ENCODE measurements around the gene DHODH. TPM values are rescaled to one million over a fixed set of nuclear protein-coding genes. Genes with fewer than 3 reads are reported as not detected.

DHODH gene
- total and polyA plus RNA-seq, 2 of the 13 experiments (the other 11 are each of a cell fraction or from before 2014, with no cell fraction given): 10.7 to 16.4 TPM

GRCh38 chr16:72049110-72049509 is 40.6 kb downstream of the DHODH start:
- Histone ChIP-seq H2AFZ (ENCODE audit: low read length) (no peak overlapping the region), H3K4me2 (ENCODE audit: low read depth, low read length) (no peak overlapping the region), H3K4me3 (replicated peaks in 1 of 3; ENCODE audit: insufficient read depth in 1 of 3, low read depth in 2 of 3, low read length in 3 of 3) (no peak overlapping the region), H3K36me3 (replicated peaks in 1 of 2; ENCODE audit: control insufficient read depth in 1 of 2, insufficient read depth in 2 of 2, low read length in 2 of 2) (no peaks in the 10 kb centered on the region), H3K27me3 (ENCODE audit: control insufficient read depth in 1 of 2, insufficient read depth in 2 of 2, low read length in 2 of 2) (no peaks in the 10 kb centered on the region), H3K9ac (ENCODE audit: insufficient read depth, low read depth, low read length) (no peak overlapping the region), H3K4me1 (ENCODE audit: insufficient read depth, low read length) (peaks cover 60% of the 10 kb centered on the region), H3K9me3 (ENCODE audit: low read length) (peaks cover 7% of the 10 kb centered on the region; the same call in 1 of the 2 replicates), H4K20me1 (ENCODE audit: insufficient read depth, low read length) (no peaks in the 10 kb centered on the region), H3K79me2 (ENCODE audit: insufficient read depth, low read length) (no peaks in the 10 kb centered on the region), H3K27ac (ENCODE audit: extremely low read length, insufficient read depth, low read length) (no peak overlapping the region)
- FAIRE-seq (no peak), ATAC-seq (no peak), DNase-seq (ENCODE audit: low spot score) (no peak)
- intact Hi-C loops (cut with micrococcal nuclease; ENCODE audit: unreplicated experiment): no loop called here
- ChIA-PET POLR2A (no interaction called here), CTCF (ENCODE audit: low intra/inter-chr PET ratio, low total read pairs) (no interaction called here)
- TF ChIP-seq ZNF562 (CRISPR knock-in tag; IDR thresholded peaks at IDR 0.05; ENCODE audit: borderline replicate concordance) (peak; percentile 70; the same call in 1 of the 2 replicates), CSRNP1 (CRISPR knock-in tag; IDR thresholded peaks at IDR 0.05) (no peak)
- in situ Hi-C loops (cut with HindIII; ENCODE audit: extremely low pct_ligation_motif_present, low pct_unique_long_range_greater_than_20kb): no loop called here
- BruUV-seq (replicated peaks): no TSS peak

DNA sequence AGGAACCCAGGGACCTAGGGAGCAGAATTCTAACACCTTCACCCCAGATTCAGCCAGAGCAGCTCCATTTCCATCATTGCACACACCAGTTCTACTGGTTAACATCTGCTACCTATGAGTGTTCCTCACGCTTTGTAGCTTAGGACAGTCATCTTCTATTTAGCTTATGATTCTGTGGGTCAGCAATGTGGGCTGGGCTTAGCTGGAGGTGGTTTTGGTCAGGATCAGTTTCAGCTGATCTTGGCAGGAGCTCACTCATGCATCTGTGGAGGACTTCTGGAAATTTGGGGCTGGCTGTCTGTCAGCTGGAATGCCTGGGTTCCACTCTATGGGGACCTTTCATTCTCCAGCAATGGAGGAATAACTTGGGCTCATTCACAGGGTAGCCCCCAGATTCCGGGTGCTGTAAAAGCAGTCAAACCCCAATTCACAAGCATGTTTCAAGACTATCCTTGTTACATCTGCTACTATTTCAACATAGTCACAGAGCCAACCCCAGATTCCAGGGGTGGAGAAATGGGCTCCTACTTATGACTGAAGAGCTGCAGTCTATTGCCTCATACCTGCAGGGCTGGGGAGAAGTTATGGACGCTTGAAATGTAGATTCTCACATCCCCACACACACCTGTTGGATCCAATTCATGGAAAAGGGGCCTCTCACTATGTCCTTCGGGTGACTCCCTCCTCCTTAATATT is 42.4 kb downstream of the DHODH start:
- H3K9ac ChIP-seq (ENCODE audit: insufficient read depth, low read depth, low read length): no peak overlapping the region
- no peak for ATAC-seq
- ChIA-PET CTCF (ENCODE audit: low intra/inter-chr PET ratio, low total read pairs) (no interaction called here), POLR2A (interaction anchor here (1.1 to 1.5 kb wide), 4 partner anchors 11 to 42 kb away, joined by 4 to 7 read pairs (median 5); partner anchors contain the start of genes DHX38, HPR and TXNL4B)
- no peak overlapping the region for H3K4me2 ChIP-seq (ENCODE audit: low read depth, low read length)
- H3K27me3 ChIP-seq (ENCODE audit: control insufficient read depth in 1 of 2, insufficient read depth in 2 of 2, low read length in 2 of 2): no peaks in the 10 kb centered on the region
- H3K4me1 ChIP-seq (ENCODE audit: insufficient read depth, low read length): peaks cover 61% of the 10 kb centered on the region
- intact Hi-C loops (cut with micrococcal nuclease; ENCODE audit: unreplicated experiment): no loop called here
- H3K9me3 ChIP-seq (ENCODE audit: low read length): peaks cover 7% of the 10 kb centered on the region; the same call in 1 of the 2 replicates
- 82% methylated on average over 4 of the region's 4 CpGs for WGBS (ENCODE audit: low lambda C conversion rate)
- in situ Hi-C loops (cut with HindIII; ENCODE audit: extremely low pct_ligation_motif_present, low pct_unique_long_range_greater_than_20kb): no loop called here
- no peak overlapping the region for H3K4me3 ChIP-seq (replicated peaks in 1 of 3; ENCODE audit: insufficient read depth in 1 of 3, low read depth in 2 of 3, low read length in 3 of 3)
- no peak overlapping the region for H2AFZ ChIP-seq (ENCODE audit: low read length)
- no peak for DNase-seq (ENCODE audit: low spot score)
- H4K20me1 ChIP-seq (ENCODE audit: insufficient read depth, low read length): no peaks in the 10 kb centered on the region
- FAIRE-seq: no peak
- BruUV-seq (replicated peaks): no TSS peak
- H3K27ac ChIP-seq (ENCODE audit: extremely low read length, insufficient read depth, low read length): no peak overlapping the region
- peaks cover 3% of the 10 kb centered on the region for H3K79me2 ChIP-seq (ENCODE audit: insufficient read depth, low read length)
- peaks cover 0 to under 1% of the 10 kb centered on the region in 2 experiments; a peak in 1 of 5 replicates for H3K36me3 ChIP-seq (replicated peaks in 1 of 2; ENCODE audit: control insufficient read depth in 1 of 2, insufficient read depth in 2 of 2, low read length in 2 of 2)
- TF ChIP-seq, protein P1, sequence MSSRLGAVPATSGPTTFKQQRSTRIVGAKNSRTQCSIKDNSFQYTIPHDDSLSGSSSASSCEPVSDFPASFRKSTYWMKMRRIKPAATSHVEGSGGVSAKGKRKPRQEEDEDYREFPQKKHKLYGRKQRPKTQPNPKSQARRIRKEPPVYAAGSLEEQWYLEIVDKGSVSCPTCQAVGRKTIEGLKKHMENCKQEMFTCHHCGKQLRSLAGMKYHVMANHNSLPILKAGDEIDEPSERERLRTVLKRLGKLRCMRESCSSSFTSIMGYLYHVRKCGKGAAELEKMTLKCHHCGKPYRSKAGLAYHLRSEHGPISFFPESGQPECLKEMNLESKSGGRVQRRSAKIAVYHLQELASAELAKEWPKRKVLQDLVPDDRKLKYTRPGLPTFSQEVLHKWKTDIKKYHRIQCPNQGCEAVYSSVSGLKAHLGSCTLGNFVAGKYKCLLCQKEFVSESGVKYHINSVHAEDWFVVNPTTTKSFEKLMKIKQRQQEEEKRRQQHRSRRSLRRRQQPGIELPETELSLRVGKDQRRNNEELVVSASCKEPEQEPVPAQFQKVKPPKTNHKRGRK (CRISPR knock-in tag; IDR thresholded peaks at IDR 0.05): no peak
- TF ChIP-seq ZFYVE20 (CRISPR knock-in tag; IDR thresholded peaks at IDR 0.05; ENCODE audit: borderline replicate concordance, low read depth): no peak
- TF ChIP-seq PCBP1 (IDR thresholded peaks at IDR 0.05; ENCODE audit: borderline replicate concordance, low read depth, low read length): no peak
- TF ChIP-seq SSRP1 (CRISPR knock-in tag; IDR thresholded peaks at IDR 0.05): no peak
- peak; percentile 54 for TF ChIP-seq CEBPG (CRISPR knock-in tag; IDR thresholded peaks at IDR 0.05)
- TF ChIP-seq MYPOP (CRISPR knock-in tag; IDR thresholded peaks at IDR 0.05): no peak
- TF ChIP-seq JUND (CRISPR knock-in tag; IDR thresholded peaks at IDR 0.05): no peak
- TF ChIP-seq, protein P2, sequence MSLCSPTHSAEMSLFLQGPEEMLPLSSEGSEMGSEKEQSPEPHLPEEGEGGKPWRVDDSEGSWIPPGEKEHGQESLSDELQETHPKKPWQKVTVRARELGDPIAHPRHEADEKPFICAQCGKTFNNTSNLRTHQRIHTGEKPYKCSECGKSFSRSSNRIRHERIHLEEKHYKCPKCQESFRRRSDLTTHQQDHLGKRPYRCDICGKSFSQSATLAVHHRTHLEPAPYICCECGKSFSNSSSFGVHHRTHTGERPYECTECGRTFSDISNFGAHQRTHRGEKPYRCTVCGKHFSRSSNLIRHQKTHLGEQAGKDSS (CRISPR knock-in tag; IDR thresholded peaks at IDR 0.05; ENCODE audit: borderline replicate concordance, low read depth): no peak
- no peak for TF ChIP-seq SNAPC5 (CRISPR knock-in tag; IDR thresholded peaks at IDR 0.05; ENCODE audit: borderline replicate concordance)
- no peak for TF ChIP-seq ZNF205 (CRISPR knock-in tag; IDR thresholded peaks at IDR 0.05)
